Fibroblast of lung (primary cell): ENCODE results near the gene DLGAP1. TPM values are rescaled to one million over a fixed set of nuclear protein-coding genes. Genes with fewer than 3 reads are reported as not detected.

Experiments
- DNase-seq, 2 donors: peaks; one replicate each; pipeline versions ENCODE4 v3.0.0 to v3.0.0-alpha.2; 2010; ENCODE audit warnings: low read depth in 2 of 2
- H2AFZ ChIP-seq: 2 replicates; pipeline ENCODE4 v1.5.1; 2012; ENCODE audit warnings: low read length, control low read depth, inconsistent platforms
- H3K27ac ChIP-seq: 2 replicates; pipeline ENCODE4 v1.5.1; 2011; ENCODE audit warnings: low read length, control low read depth; ENCODE audit not compliant: insufficient read depth
- H3K27me3 ChIP-seq: 2 replicates; pipeline ENCODE4 v1.5.1; 2011; ENCODE audit warnings: mild to moderate bottlenecking, low read length; ENCODE audit not compliant: control insufficient read depth, insufficient read depth
- H3K36me3 ChIP-seq: 2 replicates; pipeline ENCODE4 v1.5.1; 2011; ENCODE audit warnings: low read length; ENCODE audit not compliant: control insufficient read depth, insufficient read depth
- H3K4me1 ChIP-seq: 2 replicates; pipeline ENCODE4 v1.5.1; 2011; ENCODE audit warnings: low read length; ENCODE audit not compliant: control insufficient read depth, insufficient read depth; ENCODE audit errors: extremely low read depth
- H3K4me2 ChIP-seq: 2 replicates; pipeline ENCODE4 v1.5.1; 2011; ENCODE audit warnings: low read length, control low read depth; ENCODE audit not compliant: insufficient read depth; ENCODE audit errors: extremely low read depth
- H3K4me3 ChIP-seq, 4 experiments: fragments of 200-600 bp in 1 of 4; sonication (generic) in 1 of 4; replicated peaks in 1 of 4; 2 replicates each; pipeline ENCODE4 v1.5.1; 2011 to 2016; ENCODE audit warnings: low read length in 4 of 4, low read depth in 3 of 4, mild to moderate bottlenecking in 3 of 4, control low read depth in 2 of 4, inconsistent platforms in 1 of 4, mixed read lengths in 1 of 4; ENCODE audit not compliant: insufficient read depth in 1 of 4; ENCODE audit errors: control extremely low read depth in 1 of 4
- H3K79me2 ChIP-seq: 2 replicates; pipeline ENCODE4 v1.5.1; 2012; ENCODE audit warnings: mild to moderate bottlenecking, low read length, inconsistent platforms; ENCODE audit not compliant: control insufficient read depth, insufficient read depth
- H3K9ac ChIP-seq: 2 replicates; pipeline ENCODE4 v1.5.1; 2011; ENCODE audit warnings: mild to moderate bottlenecking, low read length, control low read depth; ENCODE audit not compliant: insufficient read depth
- H3K9me3 ChIP-seq: 2 replicates; pipeline ENCODE4 v1.5.1; 2012; ENCODE audit warnings: low read depth, low read length; ENCODE audit not compliant: control insufficient read depth, insufficient read depth
- H4K20me1 ChIP-seq: 2 replicates; pipeline ENCODE4 v1.5.1; 2011; ENCODE audit warnings: low read length; ENCODE audit not compliant: control insufficient read depth, insufficient read depth; ENCODE audit errors: extremely low read depth
- CTCF ChIP-seq, 2 donors: IDR thresholded peaks in 1 of 2; conservative IDR thresholded peaks in 1 of 2; 1 replicate in 1 of 2; 2 replicates in 1 of 2; pipeline ENCODE4 v1.5.1; 2011 to 2012; ENCODE audit warnings: low read length in 2 of 2, control low read depth in 1 of 2, inconsistent platforms in 1 of 2, low read depth in 1 of 2, mild to moderate bottlenecking in 1 of 2
- EZH2 ChIP-seq: IDR thresholded peaks from 2 replicates; pipeline ENCODE4 v1.5.1; 2012; ENCODE audit warnings: low read length, control low read depth, mild to moderate bottlenecking; ENCODE audit errors: missing control alignments
- polyA plus RNA-seq, 2 donors: library from polyadenylated mRNA; depleted of rRNA in 1 of 2; stranded (reverse) in 1 of 2; unstranded in 1 of 2; fragments of >200 nt; gene quantifications; 2 replicates each; pipeline ENCODE4 v1.2.1, GENCODE V29; 2011 to 2012; ENCODE audit warnings: missing spikeins in 1 of 2
- total RNA-seq: library from RNA; depleted of rRNA; stranded (reverse); fragments of >200 nt; gene quantifications from 2 replicates; pipeline ENCODE4 v1.2.1, GENCODE V29; 2014

The DLGAP1 gene
- total and polyA plus RNA-seq, 2 donors (not counting 1 experiment from before 2014, with no cell fraction given), result 0.16 to 0.17 TPM

GRCh38 chr18:3839581-3839981 is 615.5 kb downstream of the DLGAP1 start:
- Histone ChIP-seq H3K4me2 (no peak overlapping the region), H3K36me3 (no peaks in the 10 kb centered on the region), H3K27ac (no peak overlapping the region), H3K9me3 (no peaks in the 10 kb centered on the region), H3K9ac (no peak overlapping the region), H3K4me3 (no peak overlapping the region), H3K4me1 (no peaks in the 10 kb centered on the region), H3K27me3 (peaks cover 4% of the 10 kb centered on the region), H3K79me2 (no peaks in the 10 kb centered on the region), H4K20me1 (no peaks in the 10 kb centered on the region), H2AFZ (no peak overlapping the region)
- no peak for TF ChIP-seq CTCF (conservative IDR thresholded peaks at IDR 0.05 in 1 of 2, IDR thresholded peaks at IDR 0.05 in 1 of 2; ENCODE audit: low read depth in 1 of 2, low read length in 2 of 2)
- no peak for TF ChIP-seq EZH2
- no peak for DNase-seq

DNA sequence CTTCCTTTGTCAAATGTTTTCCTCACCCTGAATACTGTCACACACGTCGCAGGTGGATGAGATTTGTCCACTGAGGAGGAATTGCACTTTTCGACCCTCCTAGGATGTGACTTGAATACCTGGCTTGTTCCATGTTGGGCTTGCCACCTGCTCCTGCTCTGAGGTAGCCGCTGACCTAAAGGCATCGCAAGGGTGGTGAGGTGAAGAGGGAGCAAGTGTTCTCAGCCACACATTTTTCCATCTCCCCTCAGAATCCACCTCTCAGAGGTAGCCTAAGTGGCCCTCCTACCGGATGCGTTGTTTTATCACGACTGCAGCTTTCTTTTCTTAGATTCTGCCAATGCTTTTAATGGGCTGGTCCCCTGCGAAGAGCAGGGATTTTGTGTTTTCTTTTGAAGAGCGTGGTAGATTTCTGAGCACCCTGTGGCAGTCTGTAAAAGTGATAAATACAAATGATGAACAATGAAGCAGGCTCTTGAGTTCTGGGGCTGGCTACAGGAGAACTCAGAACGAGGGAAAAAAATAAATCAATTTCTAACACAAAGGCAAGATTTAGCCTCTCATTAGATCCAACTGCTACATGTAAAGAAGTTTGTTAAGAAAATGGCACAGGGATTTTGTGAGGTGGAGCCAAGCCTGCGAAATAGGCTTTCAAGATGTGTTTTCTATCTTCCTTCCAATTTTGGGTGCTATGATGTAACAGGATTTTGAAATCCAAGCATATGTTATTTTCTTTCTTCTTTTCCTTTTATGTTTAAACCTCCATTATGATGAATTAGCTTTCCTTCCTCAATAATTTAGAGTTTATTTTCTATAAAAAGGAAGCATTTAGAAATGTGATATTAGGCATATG is 618.4 kb downstream of the DLGAP1 start:
- no peak overlapping the region for H3K27ac ChIP-seq

More for the DNA sequence above, 618.4 kb downstream of the DLGAP1 start:
- no peaks in the 10 kb centered on the region for H3K36me3 ChIP-seq
- no peaks in the 10 kb centered on the region for H3K79me2 ChIP-seq
- no peaks in the 10 kb centered on the region for H3K9me3 ChIP-seq
- H2AFZ ChIP-seq, result no peak overlapping the region
- no peak for DNase-seq
- peaks cover 4% of the 10 kb centered on the region for H3K27me3 ChIP-seq
- TF ChIP-seq CTCF (conservative IDR thresholded peaks at IDR 0.05 in 1 of 2, IDR thresholded peaks at IDR 0.05 in 1 of 2; ENCODE audit: low read depth in 1 of 2, low read length in 2 of 2) (no peak), EZH2 (no peak)
- no peak overlapping the region for H3K9ac ChIP-seq
- no peaks in the 10 kb centered on the region for H4K20me1 ChIP-seq
- no peak overlapping the region for H3K4me3 ChIP-seq
- H3K4me2 ChIP-seq, result no peak overlapping the region
- H3K4me1 ChIP-seq, result no peaks in the 10 kb centered on the region
